Kidney epithelial cell (primary cell): Measurements from ENCODE around the gene KIAA0825. TPM values are rescaled to one million over a fixed set of nuclear protein-coding genes. Genes with fewer than 3 reads are reported as not detected.
A peak's percentile ranks its signal among the peaks of the same experiment; 100 is the strongest.
"Not testable (repeated sequence)": the region's sequence is repeated elsewhere in the genome, so short reads cannot be mapped to it uniquely, and the experiment has no call there.

Experiments used
- DNase-seq: peaks from one replicate; pipeline ENCODE4 v3.0.0-alpha.2; 2010; ENCODE audit warnings: low read depth
- H3K27me3 ChIP-seq: 2 replicates; pipeline ENCODE4 v1.6.0; 2011; ENCODE audit warnings: low read length; ENCODE audit not compliant: control insufficient read depth, insufficient read depth
- H3K36me3 ChIP-seq: 2 replicates; pipeline ENCODE4 v1.5.1; 2011; ENCODE audit warnings: low read length; ENCODE audit not compliant: control insufficient read depth, insufficient read depth
- H3K4me3 ChIP-seq: 2 replicates; pipeline ENCODE4 v1.5.1; 2011; ENCODE audit warnings: low read depth, mild to moderate bottlenecking, control low read depth, low read length
- total RNA-seq: library from RNA; depleted of rRNA; stranded (reverse); fragments of >200 nt; gene quantifications from 2 replicates; pipeline ENCODE4 v1.2.3, GENCODE V29; 2015
- TF ChIP-seq, protein P1 (sequence below): IDR thresholded peaks from 2 replicates; pipeline ENCODE4 v1.5.1; 2011; ENCODE audit warnings: mild to moderate bottlenecking, moderate library complexity, low read length, control low read depth, inconsistent platforms; ENCODE audit not compliant: insufficient read depth, poor library complexity, severe bottlenecking

KIAA0825 gene
- total RNA-seq, 1 donor from 2014 or later = 2.7 TPM

DNA sequence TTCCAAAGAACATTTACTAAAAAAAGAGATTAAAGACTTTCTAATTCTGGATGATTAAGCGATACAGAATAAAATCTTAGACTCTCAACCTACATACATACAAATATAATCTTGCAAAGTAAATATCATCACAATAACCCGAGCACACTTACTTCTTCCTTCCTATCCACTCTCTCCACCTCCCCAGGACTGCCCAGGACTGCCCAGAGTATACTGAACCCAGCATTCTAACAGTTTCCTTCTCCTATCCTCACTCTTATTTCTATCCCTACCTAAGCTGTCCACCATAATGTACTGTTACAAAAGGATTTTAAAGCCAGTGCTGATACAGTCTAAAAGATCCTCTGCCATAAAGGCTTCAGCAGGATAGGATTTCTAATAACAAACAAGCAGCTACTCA, 463.7 kb downstream of the KIAA0825 start:
- TF ChIP-seq, protein P1, sequence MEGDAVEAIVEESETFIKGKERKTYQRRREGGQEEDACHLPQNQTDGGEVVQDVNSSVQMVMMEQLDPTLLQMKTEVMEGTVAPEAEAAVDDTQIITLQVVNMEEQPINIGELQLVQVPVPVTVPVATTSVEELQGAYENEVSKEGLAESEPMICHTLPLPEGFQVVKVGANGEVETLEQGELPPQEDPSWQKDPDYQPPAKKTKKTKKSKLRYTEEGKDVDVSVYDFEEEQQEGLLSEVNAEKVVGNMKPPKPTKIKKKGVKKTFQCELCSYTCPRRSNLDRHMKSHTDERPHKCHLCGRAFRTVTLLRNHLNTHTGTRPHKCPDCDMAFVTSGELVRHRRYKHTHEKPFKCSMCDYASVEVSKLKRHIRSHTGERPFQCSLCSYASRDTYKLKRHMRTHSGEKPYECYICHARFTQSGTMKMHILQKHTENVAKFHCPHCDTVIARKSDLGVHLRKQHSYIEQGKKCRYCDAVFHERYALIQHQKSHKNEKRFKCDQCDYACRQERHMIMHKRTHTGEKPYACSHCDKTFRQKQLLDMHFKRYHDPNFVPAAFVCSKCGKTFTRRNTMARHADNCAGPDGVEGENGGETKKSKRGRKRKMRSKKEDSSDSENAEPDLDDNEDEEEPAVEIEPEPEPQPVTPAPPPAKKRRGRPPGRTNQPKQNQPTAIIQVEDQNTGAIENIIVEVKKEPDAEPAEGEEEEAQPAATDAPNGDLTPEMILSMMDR = no peak
- Histone ChIP-seq H3K4me3 (no peak overlapping the region), H3K36me3 (no peaks in the 10 kb centered on the region)

DNA sequence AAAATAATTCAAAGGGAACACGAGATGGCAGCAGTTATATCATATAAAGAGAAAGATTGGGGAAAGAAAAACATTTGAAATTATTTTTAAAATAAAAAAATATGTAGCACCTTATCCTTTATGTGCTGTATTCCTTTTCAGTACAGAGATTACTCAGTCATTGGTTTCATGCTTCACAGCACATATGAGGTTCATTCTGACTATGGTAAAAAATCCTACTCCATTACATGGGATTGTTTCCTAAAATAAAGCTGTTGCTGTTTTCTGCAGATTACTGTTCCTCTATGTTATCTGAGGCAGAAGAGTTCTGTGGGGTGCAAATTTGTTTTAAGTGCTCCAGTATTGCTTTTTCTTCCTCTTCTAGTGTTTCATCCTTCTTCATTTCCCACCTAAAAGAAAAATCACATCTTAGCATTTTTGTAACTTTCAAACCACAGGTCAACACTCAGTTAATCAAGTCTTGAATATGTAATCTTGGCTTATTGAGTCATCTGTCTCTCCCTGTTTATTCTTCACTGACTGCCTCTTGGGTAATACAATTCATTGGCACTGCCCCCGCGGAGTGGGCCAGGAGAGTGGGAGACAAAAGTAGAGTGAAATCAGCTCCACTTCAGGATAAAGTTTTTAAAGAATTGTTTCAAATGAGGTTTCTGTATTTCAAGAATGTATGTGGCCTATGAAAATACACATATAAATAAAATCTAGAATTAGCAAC, 464.5 kb downstream of the KIAA0825 start:
- TF ChIP-seq, protein P1 = no peak
- H3K4me3 ChIP-seq = no peak overlapping the region
- H3K27me3 ChIP-seq = no peaks in the 10 kb centered on the region
- H3K36me3 ChIP-seq = no peaks in the 10 kb centered on the region
- DNase-seq = peak; percentile 28

More for the DNA sequence above, 463.7 kb downstream of the KIAA0825 start:
- no peaks in the 10 kb centered on the region for H3K27me3 ChIP-seq
- no peak for DNase-seq

DNA sequence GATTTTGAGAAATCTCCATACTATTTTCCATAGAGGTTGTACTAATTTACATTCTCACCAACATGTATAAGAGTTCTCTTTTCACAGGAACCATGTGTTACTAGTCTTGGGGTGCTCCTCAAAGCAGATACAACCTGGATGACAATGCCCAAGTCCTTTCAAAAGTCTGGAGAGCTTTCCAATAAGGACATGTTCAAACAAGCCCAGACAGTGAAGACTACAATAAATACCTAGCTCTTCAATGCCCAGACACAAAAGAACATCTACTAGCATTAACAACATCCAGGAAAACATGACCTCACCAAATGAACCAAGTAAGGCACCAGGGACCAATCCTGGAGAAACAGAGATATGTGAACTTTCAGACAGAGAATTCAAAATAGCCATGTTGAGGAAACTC, 474.8 kb downstream of the KIAA0825 start:
- DNase-seq, H3K36me3 ChIP-seq, H3K4me3 ChIP-seq, H3K27me3 ChIP-seq: not testable (repeated sequence)

DNA sequence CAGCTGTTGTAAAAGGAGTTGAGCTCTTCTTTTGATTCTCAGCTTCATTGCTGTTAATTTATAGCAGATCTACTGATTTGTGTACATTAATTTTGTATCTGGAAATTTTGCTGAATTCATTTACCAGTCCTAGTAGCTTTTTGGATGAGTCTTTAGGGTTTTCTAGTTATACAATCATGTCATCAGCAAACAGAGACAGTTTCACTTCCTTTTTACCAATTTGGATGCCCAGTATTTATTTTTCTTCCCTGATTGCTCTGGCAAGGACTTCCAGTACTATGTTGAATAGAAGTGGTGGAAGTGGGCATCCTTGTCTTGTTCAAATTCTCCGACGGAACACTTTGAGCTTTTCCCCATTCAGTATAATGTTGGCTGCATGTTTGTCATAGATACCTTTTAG, 478.1 kb downstream of the KIAA0825 start:
- DNase-seq = no peak
- TF ChIP-seq, protein P1 = no peak
- Histone ChIP-seq H3K4me3 (no peak overlapping the region), H3K27me3 (no peaks in the 10 kb centered on the region), H3K36me3 (no peaks in the 10 kb centered on the region)

DNA sequence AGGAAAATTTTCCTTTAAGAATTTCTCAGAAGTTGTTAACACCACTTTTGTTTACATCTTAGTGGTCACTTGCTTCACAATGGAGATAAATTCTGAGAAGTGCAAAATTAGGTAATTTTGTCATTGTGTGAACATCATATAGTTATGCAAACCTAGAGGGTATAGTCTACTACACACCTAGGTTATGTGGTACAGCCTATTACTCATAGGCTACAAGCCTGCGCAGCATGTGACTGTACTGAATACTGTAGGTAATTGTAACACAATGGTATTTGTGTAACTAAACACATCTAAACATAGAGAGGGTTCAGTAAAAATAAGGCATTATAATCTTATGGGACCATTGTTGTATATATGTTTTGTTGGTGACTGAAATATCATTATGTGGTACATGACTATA, 488.3 kb downstream of the KIAA0825 start:
- TF ChIP-seq, protein P1 = no peak
- H3K27me3 ChIP-seq = no peaks in the 10 kb centered on the region
- no peak for DNase-seq
- no peaks in the 10 kb centered on the region for H3K36me3 ChIP-seq
- H3K4me3 ChIP-seq = no peak overlapping the region

DNA sequence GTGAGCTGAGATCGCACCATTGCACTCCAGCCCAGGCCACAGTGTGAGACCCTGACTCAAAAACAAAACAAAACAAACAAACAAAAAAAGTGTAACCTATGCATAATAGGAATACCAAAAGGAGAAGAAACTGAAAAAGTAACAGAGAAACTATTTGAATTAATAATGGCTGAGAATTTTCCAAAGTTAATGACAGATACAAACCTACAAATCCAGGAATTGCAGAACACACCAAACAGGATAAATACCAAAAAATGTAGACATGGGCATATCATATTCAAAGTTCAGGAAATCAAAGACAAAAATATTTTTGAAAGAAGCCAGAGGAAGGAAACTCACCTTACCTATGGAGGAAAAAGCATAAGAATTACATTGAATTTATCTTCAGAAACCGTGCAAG, 493.3 kb downstream of the KIAA0825 start:
- H3K4me3 ChIP-seq = no peak overlapping the region
- no peaks in the 10 kb centered on the region for H3K36me3 ChIP-seq
- H3K27me3 ChIP-seq = no peaks in the 10 kb centered on the region
- DNase-seq = no peak
- TF ChIP-seq, protein P1 = no peak

DNA sequence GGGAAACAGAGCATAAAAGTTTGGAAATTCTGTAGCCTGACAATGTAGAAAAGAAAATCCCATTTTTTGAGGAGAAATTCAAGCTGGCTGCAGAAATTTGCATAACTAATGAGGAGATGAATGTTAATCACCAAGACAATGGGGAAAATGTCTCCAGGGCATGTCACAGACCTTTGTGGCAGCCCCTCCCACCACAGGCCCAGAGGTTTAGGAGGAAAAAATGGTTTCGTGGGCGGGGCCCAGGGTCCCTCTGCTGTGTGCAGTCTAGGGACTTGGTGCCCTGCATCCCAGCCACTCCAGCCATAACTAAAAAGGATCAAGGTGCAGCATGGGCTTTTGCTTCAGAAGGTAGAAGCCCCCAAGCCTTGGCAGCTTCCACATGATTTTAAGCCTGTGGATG, 502.1 kb downstream of the KIAA0825 start:
- H3K36me3 ChIP-seq, H3K4me3 ChIP-seq: not testable (repeated sequence)

More for the DNA sequence above, 502.1 kb downstream of the KIAA0825 start:
- H3K27me3 ChIP-seq, DNase-seq: not testable (repeated sequence)
